ENCODE measurements around the gene TNF.

Gene TNF

DNA sequence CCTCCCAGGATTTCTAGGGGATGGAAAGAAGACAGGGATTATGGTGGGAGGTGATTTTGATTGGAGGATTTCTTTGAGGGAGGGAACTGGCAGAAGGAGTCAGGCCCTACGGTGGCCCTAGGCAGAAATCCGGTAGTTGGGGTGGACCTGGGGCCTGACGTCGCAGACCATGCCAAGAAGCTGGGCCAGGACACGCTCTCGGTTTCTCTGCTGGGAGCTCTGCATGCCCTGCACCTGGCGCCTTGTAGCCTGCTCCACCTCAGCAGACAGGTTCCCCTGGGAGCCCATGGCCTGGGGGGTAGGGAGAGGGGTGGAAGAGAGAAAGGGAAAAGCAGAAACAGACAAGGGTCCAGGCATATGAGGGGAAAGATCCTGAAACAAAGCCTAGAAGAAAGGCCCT is 30.1 kb upstream of the TNF start:
- DNase-seq, result no peak

GRCh38 chr6:31546339-31546957 is 28.9 kb upstream of the TNF start, which contains the start of gene ATP6V1G2:
ATP6V1G2 (minus strand) TSS chr6:31546608; CDS start chr6:31546559, 49 bp downstream.
- DNase-seq, result peak; percentile 95

GRCh38 chr6:31546958-31547726 is 28.2 kb upstream of the TNF start, which contains the start of gene NFKBIL1:
NFKBIL1 (plus strand) TSS chr6:31547608; CDS start chr6:31547695, 87 bp downstream.
- DNase-seq, result peak; percentile 97

GRCh38 chr6:31547727-31548543 is 27.4 kb upstream of the TNF start:
- no peak for DNase-seq

DNA sequence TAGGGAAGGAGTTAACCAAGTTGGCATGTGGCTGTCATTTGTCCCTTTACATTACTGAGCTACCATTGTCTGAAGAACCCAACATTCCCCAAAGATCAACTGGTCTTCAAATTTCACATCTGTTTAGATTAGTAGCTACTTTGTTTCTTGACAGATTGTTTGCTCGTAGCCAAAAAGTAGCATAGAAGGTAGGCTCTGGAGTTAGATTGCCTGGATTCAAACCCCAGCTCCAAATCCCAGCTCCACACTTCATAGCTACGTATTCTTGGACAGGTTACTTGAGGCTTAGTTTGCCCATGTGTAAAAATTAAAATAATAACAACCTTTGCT is 26.9 kb upstream of the TNF start:
- no peak for DNase-seq

GRCh38 chr6:31551371-31551770 is 24.0 kb upstream of the TNF start:
- DNase-seq, result peak; percentile 85

DNA sequence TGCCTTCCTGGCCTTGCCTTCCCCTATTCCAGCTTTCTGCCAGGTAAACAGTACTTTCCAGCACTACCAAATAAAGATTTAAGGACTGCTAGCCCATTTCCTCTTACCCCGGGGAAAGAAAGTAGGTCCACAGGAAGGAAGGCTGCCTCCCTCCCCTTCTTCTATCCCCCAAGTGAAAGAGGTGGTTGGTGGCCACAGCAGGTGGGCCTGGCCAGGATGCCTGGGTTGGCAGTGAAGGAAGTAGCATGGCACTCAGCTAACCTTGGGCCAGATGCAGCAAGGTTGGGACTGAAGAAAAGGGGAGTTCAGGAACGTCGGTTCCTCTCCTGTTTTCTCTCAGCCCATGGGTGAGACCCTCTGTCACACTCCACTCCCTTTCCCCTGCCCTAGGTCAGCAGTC is 19.1 kb upstream of the TNF start:
- no peak for DNase-seq

DNA sequence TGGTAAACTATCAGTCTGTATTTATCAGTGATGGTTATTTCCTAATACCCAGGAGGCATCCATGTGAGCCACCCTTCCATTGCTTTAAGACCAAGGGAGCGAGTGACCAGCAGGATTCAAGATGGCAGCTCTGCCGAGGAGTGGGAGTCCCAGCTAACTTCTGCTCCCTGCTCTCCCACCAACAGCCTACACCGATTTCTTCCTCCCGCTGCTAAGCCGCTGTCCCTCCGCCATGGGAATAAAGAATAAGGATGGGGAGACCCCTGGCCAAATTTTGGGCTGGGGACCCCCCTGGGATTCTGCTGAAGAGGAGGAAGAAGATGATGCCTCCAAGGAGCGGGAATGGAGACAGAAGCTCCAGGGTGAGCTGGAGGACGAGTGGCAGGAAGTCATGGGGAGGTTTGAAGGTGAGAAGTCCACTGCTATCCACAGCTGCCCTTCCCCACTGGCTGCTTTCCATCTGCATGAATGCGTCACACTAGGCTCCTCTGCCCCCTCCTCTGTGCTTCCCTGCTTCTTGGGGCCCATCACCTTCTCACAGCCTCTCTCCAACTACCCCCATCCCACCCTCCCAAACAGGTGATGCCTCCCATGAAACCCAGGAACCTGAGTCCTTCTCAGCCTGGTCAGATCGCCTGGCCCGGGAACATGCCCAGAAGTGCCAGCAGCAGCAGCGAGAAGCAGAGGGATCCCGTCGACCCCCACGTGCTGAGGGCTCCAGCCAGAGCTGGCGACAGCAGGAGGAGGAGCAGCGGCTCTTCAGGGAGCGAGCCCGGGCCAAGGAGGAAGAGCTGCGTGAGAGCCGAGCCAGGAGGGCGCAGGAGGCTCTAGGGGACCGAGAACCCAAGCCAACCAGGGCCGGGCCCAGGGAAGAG is 17.7 kb upstream of the TNF start:
- DNase-seq, result no peak

- DNase-seq, result no peak
These were observed 17.1 kb upstream of the TNF start for GRCh38 chr6:31558318-31558625.

DNA sequence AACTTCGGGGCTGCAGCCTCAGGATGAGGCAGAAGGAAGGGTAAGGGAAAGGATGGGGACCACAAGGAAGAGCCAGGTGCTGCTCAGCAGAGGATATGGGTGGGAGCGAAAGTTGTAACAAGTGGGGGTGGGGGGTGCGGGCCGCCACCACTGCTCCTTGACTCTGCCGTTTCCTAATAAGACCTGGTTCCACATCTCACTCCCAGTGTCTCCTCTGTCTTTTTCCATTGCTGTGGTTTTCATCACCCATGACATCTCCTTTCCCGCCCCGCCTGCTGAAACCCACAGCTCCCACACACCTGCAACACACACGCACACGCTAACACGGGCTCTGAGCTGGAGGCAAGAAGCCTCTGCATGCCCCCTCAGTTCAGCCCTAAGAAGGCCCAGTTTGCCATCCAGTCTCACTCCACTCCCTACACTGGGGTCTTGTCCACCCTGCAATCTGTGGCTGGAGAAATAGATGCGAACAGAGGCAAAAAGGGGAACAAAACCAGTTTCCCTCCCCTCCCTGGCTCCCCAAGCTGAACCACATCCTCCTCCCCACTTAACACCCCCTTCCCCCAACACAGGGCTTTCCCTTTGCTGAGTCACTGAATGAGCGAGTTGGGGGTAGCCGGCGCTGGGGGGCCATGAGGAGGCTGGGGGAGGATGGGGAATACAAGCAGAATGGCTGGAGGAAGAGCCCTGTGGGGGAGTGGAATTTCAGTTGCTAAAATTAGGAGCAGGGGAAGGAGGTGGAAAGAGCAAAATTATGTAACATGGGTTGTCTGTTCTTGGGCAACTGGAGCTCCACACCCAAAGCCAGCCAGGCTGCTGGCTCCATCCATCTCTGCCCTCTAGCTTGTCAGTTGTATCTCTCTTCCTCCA is 16.5 kb upstream of the TNF start:
- DNase-seq, result peak; percentile 81

DNA sequence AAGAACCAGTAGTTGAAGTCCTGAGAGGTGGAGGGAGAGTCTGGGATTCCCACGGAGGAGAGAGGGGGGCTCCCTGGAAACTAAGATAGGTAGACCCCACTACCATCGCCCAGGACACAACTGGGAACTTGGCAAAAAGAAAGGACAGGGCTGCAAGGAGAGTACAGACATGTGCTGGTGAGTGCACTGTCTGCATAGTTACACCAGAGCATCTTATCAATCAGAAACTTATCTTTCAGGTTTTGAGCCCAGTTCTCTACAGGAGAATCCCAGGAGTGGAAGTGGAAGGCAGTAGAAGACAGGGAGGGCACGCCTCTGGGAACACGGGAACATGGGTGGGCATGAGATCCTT is 15.8 kb upstream of the TNF start:
- no peak for DNase-seq

GRCh38 chr6:31559958-31560696 is 15.2 kb upstream of the TNF start:
- peak; percentile 89 for DNase-seq

DNA sequence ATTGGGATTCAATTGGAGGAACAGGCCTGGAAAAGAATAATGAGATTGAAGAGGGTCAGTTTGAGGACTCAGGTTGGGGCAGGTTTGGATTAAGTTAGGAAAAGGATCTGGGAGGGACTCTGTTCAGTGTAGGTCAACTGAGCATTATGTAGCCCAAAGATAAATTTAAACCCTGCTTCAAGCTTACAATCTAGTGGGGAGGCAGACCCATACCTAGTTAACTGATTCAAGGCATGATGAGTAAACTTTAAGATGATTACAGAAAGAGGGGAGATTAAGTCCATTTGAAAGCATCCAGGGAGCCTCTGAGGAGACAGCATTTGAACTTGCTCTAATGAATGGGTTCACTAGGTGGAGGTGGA is 14.7 kb upstream of the TNF start:
- DNase-seq, result no peak

GRCh38 chr6:31567531-31568370 is 7.6 kb upstream of the TNF start:
- peak; percentile 47 for DNase-seq

DNA sequence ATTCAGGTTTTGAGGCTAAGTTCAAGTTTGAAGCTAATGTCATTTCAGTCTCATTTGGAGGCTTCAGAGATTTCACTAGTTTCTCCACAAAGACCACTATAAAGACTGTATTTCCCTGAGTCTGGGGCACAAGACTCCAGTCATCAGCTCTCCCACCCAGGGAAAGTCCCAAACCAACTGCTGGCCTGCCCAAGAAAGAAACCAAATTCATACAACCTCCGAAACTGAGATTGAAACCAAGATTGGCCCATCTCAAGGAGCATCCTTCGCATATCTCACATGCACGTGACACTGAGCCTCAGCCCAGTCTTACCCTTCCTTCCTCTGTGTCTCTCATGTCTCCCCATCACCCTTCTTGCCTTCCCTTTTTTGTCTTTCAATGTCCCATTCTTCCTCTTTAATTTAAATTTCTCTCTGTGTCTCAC is 6.8 kb upstream of the TNF start:
- peak; percentile 96 for DNase-seq

DNA sequence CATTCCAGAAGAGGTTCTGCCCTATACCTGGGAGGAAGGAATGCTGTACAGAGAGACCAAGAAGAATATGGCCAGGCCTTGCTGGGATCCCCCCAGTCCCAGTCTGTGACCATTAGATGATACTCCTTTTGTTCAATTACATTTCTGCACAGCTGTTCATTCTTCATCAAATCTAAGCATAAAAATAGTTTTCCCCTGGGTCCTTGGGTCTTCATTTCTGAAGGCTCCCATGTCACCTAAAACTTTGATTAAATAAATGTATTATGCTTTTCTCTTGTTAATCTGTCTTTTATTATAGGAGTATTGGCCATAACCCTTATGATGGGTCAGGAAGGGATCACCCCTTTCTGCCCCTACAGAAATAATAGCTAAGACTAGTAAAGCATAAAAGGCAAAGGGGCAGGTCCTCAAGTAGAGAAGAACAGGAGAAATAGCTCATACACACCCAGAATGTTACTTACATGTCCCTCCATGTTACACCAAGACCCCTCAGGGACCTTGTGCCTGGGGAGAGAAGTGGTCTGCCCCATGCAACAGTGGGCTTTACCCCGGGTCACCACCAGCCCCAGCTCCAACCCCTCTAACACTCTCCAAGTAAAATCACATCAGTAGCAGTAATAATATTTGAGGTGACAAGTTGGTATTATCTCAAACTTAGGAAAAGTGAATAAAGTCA is 5.4 kb upstream of the TNF start:
- DNase-seq, result no peak

DNA sequence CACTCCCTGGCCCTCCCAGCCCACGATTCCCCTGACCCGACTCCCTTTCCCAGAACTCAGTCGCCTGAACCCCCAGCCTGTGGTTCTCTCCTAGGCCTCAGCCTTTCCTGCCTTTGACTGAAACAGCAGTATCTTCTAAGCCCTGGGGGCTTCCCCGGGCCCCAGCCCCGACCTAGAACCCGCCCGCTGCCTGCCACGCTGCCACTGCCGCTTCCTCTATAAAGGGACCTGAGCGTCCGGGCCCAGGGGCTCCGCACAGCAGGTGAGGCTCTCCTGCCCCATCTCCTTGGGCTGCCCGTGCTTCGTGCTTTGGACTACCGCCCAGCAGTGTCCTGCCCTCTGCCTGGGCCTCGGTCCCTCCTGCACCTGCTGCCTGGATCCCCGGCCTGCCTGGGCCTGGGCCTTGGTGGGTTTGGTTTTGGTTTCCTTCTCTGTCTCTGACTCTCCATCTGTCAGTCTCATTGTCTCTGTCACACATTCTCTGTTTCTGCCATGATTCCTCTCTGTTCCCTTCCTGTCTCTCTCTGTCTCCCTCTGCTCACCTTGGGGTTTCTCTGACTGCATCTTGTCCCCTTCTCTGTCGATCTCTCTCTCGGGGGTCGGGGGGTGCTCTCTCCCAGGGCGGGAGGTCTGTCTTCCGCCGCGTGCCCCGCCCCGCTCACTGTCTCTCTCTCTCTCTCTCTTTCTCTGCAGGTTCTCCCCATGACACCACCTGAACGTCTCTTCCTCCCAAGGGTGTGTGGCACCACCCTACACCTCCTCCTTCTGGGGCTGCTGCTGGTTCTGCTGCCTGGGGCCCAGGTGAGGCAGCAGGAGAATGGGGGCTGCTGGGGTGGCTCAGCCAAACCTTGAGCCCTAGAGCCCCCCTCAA is 3.1 kb upstream of the TNF start, which contains the start of gene LTA:
Gene LTA (plus strand): TSS at position 249 of the 871 bp plus-strand sequence. CDS start 454 bp downstream, at position 703.
- peak; percentile 88 for DNase-seq
